ENCODE measurements around the gene SEMA7A.

SEMA7A gene

GRCh38 chr15:74384881-74385643, 48.7 kb downstream of the SEMA7A start:
- DNase-seq = no peak

GRCh38 chr15:74384566-74384880, 49.2 kb downstream of the SEMA7A start:
- no peak for DNase-seq

- DNase-seq = no peak
Measured at GRCh38 chr15:74383695-74384565, 49.8 kb downstream of the SEMA7A start.

DNA sequence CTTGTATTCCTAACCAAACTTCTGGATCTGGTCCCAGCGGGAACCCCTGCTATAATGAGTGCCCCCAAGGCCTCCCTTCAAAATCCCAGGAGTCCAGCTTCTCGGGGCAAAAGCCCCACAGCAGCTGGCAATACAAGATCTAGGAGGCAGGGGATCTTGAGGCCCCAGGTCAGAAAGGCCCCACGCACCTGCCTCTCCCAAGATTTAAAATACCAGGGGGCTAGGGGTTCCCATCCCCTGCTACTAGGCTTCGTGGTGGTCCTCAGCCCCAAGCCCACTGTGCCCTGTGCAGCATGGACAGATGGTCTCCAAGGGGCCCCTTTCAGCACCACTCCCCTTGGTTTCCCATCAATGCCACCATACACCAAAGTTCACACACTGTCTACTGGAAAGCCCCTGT, 50.5 kb downstream of the SEMA7A start:
- no peak for DNase-seq

GRCh38 chr15:74382004-74382816, 51.5 kb downstream of the SEMA7A start:
- DNase-seq = peak; percentile 68

GRCh38 chr15:74381481-74381880, 52.3 kb downstream of the SEMA7A start:
- DNase-seq = no peak

GRCh38 chr15:74381190-74381453, 52.6 kb downstream of the SEMA7A start:
- no peak for DNase-seq

- DNase-seq = no peak
Measured at GRCh38 chr15:74380361-74381189, 53.2 kb downstream of the SEMA7A start.

DNA sequence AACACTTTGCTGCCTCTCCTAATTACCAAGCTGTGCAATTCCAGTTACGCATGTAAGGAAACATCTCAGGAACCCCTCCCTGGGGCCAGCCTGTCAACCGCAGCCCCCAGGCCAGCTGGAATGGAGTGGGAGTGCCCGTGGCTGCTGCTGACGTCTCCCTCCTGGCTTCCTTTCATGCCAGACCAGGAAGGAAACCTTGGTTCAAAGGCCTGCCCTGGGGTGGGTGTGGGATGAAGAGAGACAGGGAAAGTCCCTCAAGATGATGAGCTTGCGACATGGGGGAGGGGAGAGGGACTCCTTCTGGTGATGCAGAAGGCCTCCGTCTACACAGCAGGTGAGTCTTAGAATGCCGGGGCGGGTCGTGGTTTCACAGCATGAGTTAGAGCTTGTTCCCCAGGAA, 54.9 kb downstream of the SEMA7A start:
- no peak for DNase-seq

DNA sequence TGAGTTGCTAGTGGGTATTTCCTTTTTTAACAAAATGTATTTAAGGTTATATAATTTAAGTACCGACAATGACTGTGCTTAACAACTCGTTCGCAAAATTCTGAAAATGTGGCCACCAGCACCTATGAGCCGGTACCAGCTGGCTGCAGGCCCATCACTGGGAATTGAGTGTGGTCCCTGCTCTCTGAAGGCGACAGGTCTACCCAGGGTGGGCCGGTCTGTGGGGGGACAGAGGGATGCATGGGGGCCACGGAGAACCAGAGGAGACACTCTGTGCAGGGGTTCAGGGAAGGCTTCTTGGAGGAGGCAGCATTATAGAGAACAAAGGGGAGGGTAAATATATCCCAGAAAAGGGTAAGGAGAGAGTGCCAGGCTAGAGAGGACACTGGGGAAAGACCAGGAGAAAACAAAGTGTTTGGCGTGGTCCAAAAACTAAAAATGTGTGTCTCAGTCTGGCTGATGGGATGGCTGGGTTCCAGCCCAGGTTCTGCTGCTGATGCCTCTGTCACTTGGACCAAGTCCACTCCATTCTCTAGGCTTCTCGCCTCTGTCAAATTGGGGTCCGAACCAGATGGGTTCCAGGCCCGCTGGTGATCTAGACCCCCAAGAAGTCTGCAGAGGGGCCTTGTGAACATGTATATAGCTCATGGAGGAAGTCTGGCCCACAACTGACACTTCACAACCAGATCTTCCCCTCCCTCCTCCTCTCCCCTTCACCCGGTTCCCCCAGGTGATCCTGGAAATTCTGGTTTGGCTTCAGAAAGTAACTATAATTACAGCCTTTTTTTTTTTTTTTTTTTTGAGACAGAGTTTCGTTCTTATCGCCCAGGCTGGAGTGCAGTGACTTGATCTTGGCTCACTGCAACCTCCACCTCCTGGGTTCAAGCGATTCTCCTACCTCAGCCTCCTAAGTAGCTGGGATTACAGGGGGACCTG, 55.7 kb downstream of the SEMA7A start:
- no peak for DNase-seq

- peak; percentile 42 for DNase-seq
Measured at GRCh38 chr15:74376825-74377581, 56.8 kb downstream of the SEMA7A start.

GRCh38 chr15:74376226-74376625, 57.5 kb downstream of the SEMA7A start:
- no peak for DNase-seq

DNA sequence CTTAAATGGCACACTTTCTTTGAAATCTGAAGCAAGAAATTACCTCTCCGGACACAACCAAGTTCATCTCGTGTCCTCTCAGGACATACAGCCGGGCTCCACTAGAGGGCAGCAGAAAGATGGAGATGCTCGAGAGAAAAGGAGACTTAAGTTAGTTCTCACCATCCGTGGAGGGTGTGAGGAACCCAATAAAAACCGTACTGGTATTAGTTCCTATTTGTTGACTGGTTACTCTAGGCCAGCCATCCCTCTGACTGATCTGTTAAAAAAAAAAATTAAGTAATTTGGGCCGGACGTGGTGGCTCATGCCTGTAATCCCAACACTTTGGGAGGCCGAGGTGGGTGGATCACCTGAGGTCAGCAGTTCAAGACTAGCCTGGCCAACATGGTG, 58.5 kb downstream of the SEMA7A start:
- DNase-seq = peak; percentile 75

DNA sequence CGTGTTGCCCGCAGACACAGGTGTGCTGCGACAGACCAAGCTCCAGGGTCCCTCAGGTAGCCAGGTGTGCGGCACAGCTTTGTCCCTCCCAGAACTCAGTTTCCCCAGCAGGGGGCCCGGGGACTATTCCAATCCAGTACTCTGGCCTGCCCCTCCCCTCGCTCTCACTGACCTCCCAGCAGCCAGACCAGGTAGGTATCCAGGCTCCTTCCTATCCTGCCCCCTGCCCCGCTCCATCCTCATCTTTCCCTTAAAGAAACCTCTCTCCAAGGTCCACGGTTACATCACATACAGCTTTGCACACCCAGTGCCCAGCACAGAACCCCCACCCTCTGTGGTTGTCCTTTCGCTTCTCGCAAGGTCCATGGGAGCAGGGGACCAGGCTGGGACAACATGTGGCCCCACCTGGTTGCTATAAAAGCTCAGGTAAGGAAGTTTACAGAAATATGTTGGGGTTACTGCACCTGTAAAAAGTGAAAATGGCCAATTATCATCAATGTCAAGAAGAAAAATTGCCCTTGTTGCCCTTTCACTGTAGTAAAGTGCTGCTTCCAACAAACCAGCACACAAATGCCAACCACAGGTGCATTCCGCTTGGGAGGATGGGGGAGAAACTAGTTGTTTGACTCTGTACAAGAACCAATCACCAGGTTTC, 59.0 kb downstream of the SEMA7A start:
- DNase-seq = peak; percentile 72

- peak; percentile 88 for DNase-seq
Measured at GRCh38 chr15:74373731-74374647, 59.8 kb downstream of the SEMA7A start.

DNA sequence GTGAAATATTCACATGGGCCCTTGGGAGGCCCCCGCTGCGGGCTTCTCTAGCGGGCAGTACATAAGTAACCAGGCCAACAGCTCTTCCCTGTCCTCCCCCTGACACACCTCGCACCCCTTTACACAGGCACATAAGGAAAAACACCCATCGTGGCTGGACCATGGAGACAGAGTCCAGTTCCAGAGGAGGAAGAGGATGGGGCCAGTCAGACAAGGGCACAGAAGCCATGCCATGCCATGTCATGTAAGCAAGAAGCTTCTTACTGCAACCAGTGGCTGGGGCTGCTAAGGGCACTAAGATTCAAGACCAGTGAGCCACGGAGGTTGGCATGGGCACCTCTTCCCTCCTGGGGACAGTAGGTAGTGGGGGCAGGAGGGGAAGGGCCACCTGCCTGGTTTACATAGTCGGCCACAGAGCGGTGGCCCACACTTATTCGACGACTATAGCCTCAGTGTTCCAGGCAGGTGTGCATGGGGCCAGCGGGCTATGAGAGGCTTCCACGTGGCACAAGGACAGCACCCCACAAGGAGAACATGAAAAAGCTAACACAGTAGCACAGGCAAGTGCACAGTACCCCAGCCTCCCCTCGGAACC, 60.6 kb downstream of the SEMA7A start:
- DNase-seq = no peak

GRCh38 chr15:74370471-74370870, 63.3 kb downstream of the SEMA7A start:
- DNase-seq = no peak

DNA sequence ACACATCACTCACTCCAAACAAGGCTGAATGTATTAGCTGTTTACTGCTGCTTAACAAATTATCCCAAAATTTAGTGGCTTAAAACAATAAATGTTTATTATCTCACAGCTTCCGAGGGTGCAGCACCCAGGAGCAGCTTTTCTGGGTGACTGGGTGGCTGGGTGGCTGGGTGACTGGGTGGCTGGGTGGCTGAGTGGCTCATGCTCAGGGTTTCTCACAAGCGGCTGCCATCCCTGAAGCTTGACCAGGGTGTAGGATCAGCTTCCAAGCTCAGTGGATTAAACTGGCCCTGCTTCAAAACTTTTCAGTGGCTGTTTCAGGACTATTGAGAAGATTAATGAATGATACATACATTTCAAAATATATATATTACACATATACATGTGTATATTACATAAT, 64.0 kb downstream of the SEMA7A start:
- DNase-seq = no peak

Measured in COR-L47 (cell line).